ENCODE data around the gene TBXA2R.

The TBXA2R gene

GRCh38 chr19:3550947-3551791 is 55.5 kb downstream of the TBXA2R start:
- Histone ChIP-seq H3K27ac (ENCODE audit: low read depth, low read length) (no peak overlapping the region), H3K9me3 (ENCODE audit: low read length) (no peaks in the 10 kb centered on the region), H3K9ac (ENCODE audit: low read length) (no peak overlapping the region), H3K4me3 (ENCODE audit: low read depth in 1 of 2, low read length in 2 of 2) (no peak overlapping the region), H3K4me1 (ENCODE audit: insufficient read depth, low read length) (peaks cover 14% of the 10 kb centered on the region), H3K36me3 (ENCODE audit: insufficient read depth, low read length) (peaks cover 4% of the 10 kb centered on the region), H3K27me3 (ENCODE audit: control insufficient read depth in 1 of 2, insufficient read depth in 2 of 2, low read length in 2 of 2) (no peaks in the 10 kb centered on the region)

DNA sequence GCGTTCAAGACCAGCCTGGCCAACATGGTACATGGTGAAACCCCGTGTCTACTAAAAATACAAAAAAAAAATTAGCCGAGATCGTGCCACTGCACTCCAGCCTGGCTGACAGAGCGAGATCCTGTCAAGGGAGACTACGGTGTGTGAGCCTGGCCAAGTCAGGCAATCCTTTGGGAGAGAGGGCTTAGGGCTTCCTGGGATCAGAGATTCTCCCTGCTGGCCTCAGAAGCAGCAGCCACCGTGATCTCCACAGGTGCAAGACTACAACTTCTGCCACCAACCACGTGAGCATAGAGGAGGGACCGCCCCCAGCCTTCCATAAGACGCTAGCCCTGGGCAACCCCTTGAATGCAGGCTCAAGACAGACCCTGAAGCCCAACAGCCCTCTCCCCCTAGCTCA is 56.9 kb downstream of the TBXA2R start:
- H3K9ac ChIP-seq (ENCODE audit: low read length): no peak overlapping the region
- H3K4me3 ChIP-seq (ENCODE audit: low read depth in 1 of 2, low read length in 2 of 2): no peak overlapping the region
- H3K9me3 ChIP-seq (ENCODE audit: low read length): no peaks in the 10 kb centered on the region
- H3K27me3 ChIP-seq (ENCODE audit: control insufficient read depth in 1 of 2, insufficient read depth in 2 of 2, low read length in 2 of 2): no peaks in the 10 kb centered on the region
- H3K27ac ChIP-seq (ENCODE audit: low read depth, low read length): no peak overlapping the region
- peaks cover 4% of the 10 kb centered on the region for H3K36me3 ChIP-seq (ENCODE audit: insufficient read depth, low read length)
- H3K4me1 ChIP-seq (ENCODE audit: insufficient read depth, low read length): peaks cover 4% of the 10 kb centered on the region

- no peak overlapping the region for H3K27ac ChIP-seq (ENCODE audit: low read depth, low read length)
- no peak overlapping the region for H3K9ac ChIP-seq (ENCODE audit: low read length)
- no peaks in the 10 kb centered on the region for H3K4me1 ChIP-seq (ENCODE audit: insufficient read depth, low read length)
- H3K27me3 ChIP-seq (ENCODE audit: control insufficient read depth in 1 of 2, insufficient read depth in 2 of 2, low read length in 2 of 2): no peaks in the 10 kb centered on the region
- H3K36me3 ChIP-seq (ENCODE audit: insufficient read depth, low read length): peaks cover 4% of the 10 kb centered on the region
- no peak overlapping the region for H3K4me3 ChIP-seq (ENCODE audit: low read depth in 1 of 2, low read length in 2 of 2)
- no peaks in the 10 kb centered on the region for H3K9me3 ChIP-seq (ENCODE audit: low read length)
Measured at GRCh38 chr19:3548606-3549005, 58.1 kb downstream of the TBXA2R start.

DNA sequence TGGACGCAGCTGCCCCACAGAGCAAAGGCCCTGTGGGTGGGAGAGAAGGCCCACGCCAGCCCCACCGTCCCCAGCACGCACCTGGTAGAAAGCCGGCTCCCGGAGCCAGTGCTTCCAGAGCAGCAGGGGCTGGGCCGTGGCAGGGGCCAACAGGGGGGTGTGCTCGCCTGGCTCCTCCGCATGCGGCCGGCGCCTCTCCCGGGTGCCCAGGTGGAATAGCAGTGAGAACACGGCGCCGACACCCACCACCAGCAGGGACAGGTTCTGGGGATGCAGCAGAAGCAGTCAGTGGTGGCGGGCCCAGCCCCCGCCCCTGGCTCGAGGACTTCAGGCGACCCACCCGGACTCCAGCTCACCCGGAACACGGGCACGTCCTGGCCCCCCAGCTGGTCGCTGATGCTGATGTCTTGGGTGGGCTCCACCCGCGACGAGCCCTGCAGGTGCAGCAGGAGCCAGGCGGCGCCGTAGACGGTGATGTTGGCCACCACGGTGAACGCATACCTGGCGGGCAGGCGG is 58.9 kb downstream of the TBXA2R start:
- Histone ChIP-seq H3K4me1 (ENCODE audit: insufficient read depth, low read length) (no peaks in the 10 kb centered on the region), H3K4me3 (ENCODE audit: low read depth in 1 of 2, low read length in 2 of 2) (no peak overlapping the region), H3K27ac (ENCODE audit: low read depth, low read length) (no peak overlapping the region), H3K36me3 (ENCODE audit: insufficient read depth, low read length) (peaks cover 4% of the 10 kb centered on the region), H3K9me3 (ENCODE audit: low read length) (no peaks in the 10 kb centered on the region), H3K9ac (ENCODE audit: low read length) (no peak overlapping the region), H3K27me3 (ENCODE audit: control insufficient read depth in 1 of 2, insufficient read depth in 2 of 2, low read length in 2 of 2) (no peaks in the 10 kb centered on the region)

- Histone ChIP-seq H3K9ac (ENCODE audit: low read length) (no peak overlapping the region), H3K27me3 (ENCODE audit: control insufficient read depth in 1 of 2, insufficient read depth in 2 of 2, low read length in 2 of 2) (no peaks in the 10 kb centered on the region), H3K4me3 (ENCODE audit: low read depth in 1 of 2, low read length in 2 of 2) (no peak overlapping the region), H3K27ac (ENCODE audit: low read depth, low read length) (no peak overlapping the region), H3K4me1 (ENCODE audit: insufficient read depth, low read length) (no peaks in the 10 kb centered on the region), H3K36me3 (ENCODE audit: insufficient read depth, low read length) (peaks cover 4% of the 10 kb centered on the region), H3K9me3 (ENCODE audit: low read length) (no peaks in the 10 kb centered on the region)
Measured at GRCh38 chr19:3547301-3547731, 59.4 kb downstream of the TBXA2R start.

DNA sequence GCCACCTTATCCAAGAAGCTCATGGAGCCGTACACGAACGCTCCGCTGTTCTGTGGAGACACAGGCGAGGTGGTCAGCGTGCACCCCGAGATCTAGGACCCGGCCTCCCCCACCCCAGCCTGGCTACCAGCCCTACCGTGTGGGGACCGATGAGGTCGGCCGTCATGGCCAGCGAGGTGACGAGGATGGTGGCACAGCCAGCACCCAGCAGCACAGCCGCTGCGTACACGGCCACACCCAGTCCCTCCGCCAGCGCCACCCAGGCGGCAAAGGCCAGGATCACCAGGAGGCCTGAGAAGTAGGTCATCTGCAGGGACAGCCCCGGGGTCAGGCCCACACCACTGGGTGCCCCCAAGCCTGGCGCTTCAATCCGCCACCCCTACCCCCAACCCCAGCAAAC is 60.6 kb downstream of the TBXA2R start:
- no peaks in the 10 kb centered on the region for H3K4me1 ChIP-seq (ENCODE audit: insufficient read depth, low read length)
- H3K9me3 ChIP-seq (ENCODE audit: low read length): no peaks in the 10 kb centered on the region
- peaks cover 4% of the 10 kb centered on the region for H3K36me3 ChIP-seq (ENCODE audit: insufficient read depth, low read length)
- H3K27ac ChIP-seq (ENCODE audit: low read depth, low read length): no peak overlapping the region
- H3K27me3 ChIP-seq (ENCODE audit: control insufficient read depth in 1 of 2, insufficient read depth in 2 of 2, low read length in 2 of 2): no peaks in the 10 kb centered on the region
- no peak overlapping the region for H3K9ac ChIP-seq (ENCODE audit: low read length)
- H3K4me3 ChIP-seq (ENCODE audit: low read depth in 1 of 2, low read length in 2 of 2): no peak overlapping the region

DNA sequence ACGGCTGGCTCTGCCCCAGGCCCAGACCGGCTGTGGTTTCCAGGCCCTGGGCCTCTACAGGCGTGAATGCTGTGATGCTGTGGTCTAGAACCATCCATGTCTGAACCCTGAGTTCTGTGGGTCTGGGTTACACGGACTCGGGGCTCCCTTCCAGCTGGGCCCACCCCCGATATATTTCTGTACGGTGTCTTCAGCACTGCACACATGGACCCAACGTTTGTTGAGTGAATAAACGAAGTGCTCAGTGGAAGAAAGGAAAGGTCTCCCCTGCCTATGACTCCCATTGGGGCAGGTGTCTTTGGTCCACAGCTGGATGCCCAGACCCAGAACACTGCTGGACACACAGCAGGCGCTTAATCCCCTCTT is 61.0 kb downstream of the TBXA2R start:
- H3K27me3 ChIP-seq (ENCODE audit: control insufficient read depth in 1 of 2, insufficient read depth in 2 of 2, low read length in 2 of 2): no peaks in the 10 kb centered on the region
- H3K9ac ChIP-seq (ENCODE audit: low read length): no peak overlapping the region
- H3K36me3 ChIP-seq (ENCODE audit: insufficient read depth, low read length): peaks cover 4% of the 10 kb centered on the region
- H3K4me3 ChIP-seq (ENCODE audit: low read depth in 1 of 2, low read length in 2 of 2): no peak overlapping the region
- H3K9me3 ChIP-seq (ENCODE audit: low read length): no peaks in the 10 kb centered on the region
- no peak overlapping the region for H3K27ac ChIP-seq (ENCODE audit: low read depth, low read length)
- H3K4me1 ChIP-seq (ENCODE audit: insufficient read depth, low read length): no peaks in the 10 kb centered on the region

DNA sequence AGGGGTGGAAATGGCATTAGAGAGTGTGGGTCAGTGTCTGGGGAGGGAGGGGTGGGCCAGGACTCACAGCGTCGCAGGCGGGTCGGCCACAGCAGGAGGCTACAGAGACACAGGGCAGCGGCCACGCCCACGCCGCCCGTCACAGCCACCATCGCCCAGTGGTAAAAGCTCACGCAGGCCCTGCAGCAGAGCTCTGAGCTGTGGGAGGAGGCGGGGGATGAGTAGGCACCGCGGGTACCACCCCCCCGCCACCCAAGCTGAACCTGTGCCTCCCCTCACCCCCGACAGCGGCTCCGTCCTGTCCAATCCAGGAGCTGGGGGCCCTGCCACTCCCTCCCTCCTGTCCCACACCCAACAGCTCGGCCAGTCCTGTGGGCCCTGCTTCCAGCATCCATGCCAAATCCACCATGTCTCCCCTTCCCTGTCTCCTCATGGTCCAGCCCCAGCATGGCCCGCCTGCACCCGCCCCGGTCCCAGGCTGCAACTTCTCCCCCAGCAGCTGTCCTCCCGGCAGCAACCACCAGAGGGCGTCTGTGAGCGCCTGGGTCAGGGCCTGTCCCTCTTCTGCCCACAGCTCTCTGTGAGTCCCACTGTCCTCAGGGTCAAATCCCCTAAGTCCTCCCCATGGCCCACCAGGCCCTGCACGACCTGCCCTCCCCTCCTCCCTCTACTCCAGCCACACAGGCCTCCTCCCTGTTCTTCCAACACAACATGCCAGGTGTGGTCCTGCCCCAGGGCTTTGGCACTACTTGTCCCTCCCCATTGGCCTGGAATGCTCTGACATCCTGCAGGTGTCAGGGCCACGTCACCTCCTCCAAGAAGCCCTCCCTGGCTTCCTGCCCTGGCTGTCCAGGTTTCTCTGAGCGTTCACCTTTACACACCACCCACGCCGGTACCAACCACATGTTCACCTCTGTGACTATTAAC is 61.7 kb downstream of the TBXA2R start:
- H3K27ac ChIP-seq (ENCODE audit: low read depth, low read length): no peak overlapping the region
- no peaks in the 10 kb centered on the region for H3K27me3 ChIP-seq (ENCODE audit: control insufficient read depth in 1 of 2, insufficient read depth in 2 of 2, low read length in 2 of 2)
- H3K9me3 ChIP-seq (ENCODE audit: low read length): no peaks in the 10 kb centered on the region
- peaks cover 4% of the 10 kb centered on the region for H3K36me3 ChIP-seq (ENCODE audit: insufficient read depth, low read length)
- H3K4me3 ChIP-seq (ENCODE audit: low read depth in 1 of 2, low read length in 2 of 2): no peak overlapping the region
- no peak overlapping the region for H3K9ac ChIP-seq (ENCODE audit: low read length)
- H3K4me1 ChIP-seq (ENCODE audit: insufficient read depth, low read length): no peaks in the 10 kb centered on the region
